GM12873 (cell line): ENCODE measurements around the gene EXOC4.

ENCODE experiments used
- CTCF ChIP-seq: IDR thresholded peaks from 2 replicates; pipeline ENCODE4 v1.5.1; 2012; ENCODE audit warnings: low read depth, mild to moderate bottlenecking, moderate library complexity, low read length, control low read depth; ENCODE audit not compliant: insufficient read depth; ENCODE audit errors: missing control alignments

The EXOC4 gene

GRCh38 chr7:133678137-133678814, 425.4 kb downstream of the EXOC4 start:
- no peak for TF ChIP-seq CTCF

GRCh38 chr7:133679977-133680376, 427.1 kb downstream of the EXOC4 start:
- no peak for TF ChIP-seq CTCF

- no peak for TF ChIP-seq CTCF
Measured at GRCh38 chr7:133681529-133681928, 428.7 kb downstream of the EXOC4 start.

- no peak for TF ChIP-seq CTCF
Measured at GRCh38 chr7:133682364-133683181, 429.7 kb downstream of the EXOC4 start.

- TF ChIP-seq CTCF: no peak
Measured at GRCh38 chr7:133683182-133683454, 430.2 kb downstream of the EXOC4 start.

- TF ChIP-seq CTCF: no peak
Measured at GRCh38 chr7:133688483-133689239, 435.8 kb downstream of the EXOC4 start.

GRCh38 chr7:133690740-133691139, 437.9 kb downstream of the EXOC4 start:
- TF ChIP-seq CTCF: no peak
